HG03064 (cell line): ENCODE measurements around the gene PKIG.
"Not testable (repeated sequence)": the region's sequence is repeated elsewhere in the genome, so short reads cannot be mapped to it uniquely, and the experiment has no call there.

ENCODE experiments used
- ATAC-seq: cut with Tn5 transposase; IDR thresholded peaks from one replicate; pipeline ENCODE4 v1.9.1; 2021; ENCODE audit warnings: low read depth; ENCODE audit not compliant: unreplicated experiment

Gene PKIG

DNA sequence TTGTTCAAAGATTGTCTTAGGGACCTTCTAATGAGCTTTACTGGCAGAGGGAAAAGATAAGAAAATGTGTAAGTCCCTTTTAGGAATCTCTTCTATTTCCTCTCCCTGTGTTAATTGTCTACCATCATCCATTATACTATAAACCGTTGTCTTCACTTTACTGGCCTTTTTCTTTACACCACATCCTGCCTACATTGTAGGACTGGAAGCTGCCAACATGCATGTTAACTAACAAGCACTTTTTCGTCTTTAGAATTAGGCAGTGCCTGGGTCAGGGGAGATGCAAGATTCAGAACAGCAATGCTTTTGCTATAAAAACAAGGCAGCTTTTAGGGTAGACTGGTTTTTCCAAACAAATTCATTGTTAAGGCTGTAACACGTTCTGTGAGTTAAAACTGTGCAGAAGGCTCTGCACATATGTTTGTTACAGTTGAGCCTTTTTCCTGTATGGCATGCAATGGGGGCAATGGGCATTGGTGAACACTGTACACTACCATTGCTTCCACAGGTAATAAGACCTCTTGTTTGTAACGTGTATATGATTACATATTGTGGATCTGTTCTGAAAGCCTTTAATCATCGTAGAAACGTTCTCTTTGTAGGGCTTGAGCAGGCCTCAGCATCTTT, 10.9 kb upstream of the PKIG start:
- no peak for ATAC-seq

DNA sequence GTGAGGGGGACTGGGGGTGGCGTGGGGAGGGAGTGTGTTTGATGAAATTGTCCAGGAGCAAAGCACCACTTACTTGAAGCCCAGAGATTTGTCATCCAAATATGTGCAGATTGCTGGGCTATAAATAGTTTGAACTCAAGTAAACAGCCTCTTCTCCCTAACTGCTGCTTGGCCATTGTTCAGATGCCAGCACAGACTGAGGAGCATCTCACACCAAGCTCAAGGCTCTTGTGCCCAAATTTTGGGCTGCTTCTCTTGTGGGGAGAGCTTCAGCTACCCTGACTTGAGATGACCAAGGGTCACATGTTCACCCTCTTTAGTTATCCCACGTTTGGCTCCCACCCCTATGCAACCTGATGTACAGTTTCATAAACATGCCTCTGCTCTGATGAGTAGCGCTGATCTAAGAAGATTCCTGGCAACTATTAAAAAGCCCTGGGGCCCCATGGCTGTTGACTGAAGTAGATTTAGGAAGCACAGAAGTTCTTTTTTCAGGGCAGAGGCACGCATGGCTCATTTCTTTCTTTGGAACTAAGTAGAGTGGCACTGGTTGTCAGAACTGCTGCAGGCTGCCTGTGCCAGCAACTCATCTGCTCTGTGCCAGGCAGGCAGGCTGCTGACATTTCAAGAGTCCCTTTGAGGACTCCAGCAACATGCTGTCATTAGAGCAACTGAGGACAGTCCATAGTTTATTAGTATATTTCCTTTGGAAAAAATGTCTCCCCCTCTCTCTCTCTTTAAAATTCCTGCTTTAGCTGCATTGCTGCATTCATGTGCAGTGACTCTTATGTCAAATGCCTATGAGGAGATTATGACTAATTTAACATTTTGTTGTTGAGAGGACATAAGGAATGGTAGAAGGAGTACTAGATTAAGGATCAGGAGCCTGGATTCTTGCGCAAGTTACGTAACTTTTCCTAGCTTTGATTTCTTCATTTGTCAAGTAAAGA, 9.6 kb upstream of the PKIG start:
- ATAC-seq = no peak

DNA sequence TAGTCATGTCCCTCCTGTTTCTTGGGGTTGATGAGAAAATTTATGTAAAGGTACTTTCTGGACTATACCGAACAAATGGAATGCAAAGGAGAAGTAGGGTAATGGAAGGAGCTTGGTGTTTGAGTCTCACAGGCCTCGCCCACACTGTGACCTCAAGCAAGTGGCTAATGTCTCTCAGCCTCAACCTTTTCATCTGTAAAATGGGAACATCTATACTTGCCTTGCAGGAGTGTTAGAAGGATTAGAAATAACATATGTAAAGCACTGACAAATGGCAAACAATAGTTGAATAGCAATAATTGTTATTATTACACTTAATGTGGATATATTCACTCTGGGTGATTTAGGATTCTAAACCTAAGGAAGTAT, 8.9 kb upstream of the PKIG start:
- no peak for ATAC-seq

DNA sequence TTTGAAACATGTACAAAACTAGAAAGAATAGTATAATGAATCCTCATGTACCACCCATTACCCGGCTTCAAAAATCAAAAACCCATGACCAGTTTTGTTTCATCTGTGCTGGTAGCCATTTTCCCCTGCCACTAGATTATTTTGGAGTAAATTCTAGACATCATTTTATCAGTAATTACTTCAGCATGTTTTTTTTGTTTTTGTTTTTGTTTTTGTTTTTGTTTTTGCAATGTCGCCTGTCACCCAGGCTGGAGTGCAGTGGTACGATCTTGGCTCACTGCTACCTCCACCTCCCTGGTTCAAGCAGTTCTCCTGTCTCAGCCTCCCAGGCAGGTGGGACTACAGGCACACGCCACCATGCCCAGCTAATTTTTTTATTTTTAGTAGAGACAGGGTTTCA, 8.0 kb upstream of the PKIG start:
- ATAC-seq = no peak

DNA sequence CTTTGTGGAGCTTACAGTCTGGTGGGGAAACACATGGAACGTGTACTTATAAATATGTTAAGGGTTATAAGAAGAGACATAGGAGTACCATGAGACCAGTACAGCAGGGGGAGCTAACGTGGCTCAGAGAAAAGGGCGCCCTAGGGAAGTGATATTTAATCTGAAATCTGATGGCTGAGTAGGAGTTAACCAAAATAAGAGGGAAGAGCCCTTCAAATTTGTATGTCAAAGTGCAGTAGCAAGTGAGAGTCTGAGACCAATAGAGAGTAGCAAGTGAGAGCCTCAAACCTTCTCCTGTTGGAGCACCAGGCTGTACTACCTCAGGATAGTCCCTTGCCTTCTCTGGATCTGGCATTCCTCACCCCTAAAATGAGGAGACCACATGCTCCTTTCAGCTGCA, 6.1 kb upstream of the PKIG start:
- ATAC-seq = no peak

DNA sequence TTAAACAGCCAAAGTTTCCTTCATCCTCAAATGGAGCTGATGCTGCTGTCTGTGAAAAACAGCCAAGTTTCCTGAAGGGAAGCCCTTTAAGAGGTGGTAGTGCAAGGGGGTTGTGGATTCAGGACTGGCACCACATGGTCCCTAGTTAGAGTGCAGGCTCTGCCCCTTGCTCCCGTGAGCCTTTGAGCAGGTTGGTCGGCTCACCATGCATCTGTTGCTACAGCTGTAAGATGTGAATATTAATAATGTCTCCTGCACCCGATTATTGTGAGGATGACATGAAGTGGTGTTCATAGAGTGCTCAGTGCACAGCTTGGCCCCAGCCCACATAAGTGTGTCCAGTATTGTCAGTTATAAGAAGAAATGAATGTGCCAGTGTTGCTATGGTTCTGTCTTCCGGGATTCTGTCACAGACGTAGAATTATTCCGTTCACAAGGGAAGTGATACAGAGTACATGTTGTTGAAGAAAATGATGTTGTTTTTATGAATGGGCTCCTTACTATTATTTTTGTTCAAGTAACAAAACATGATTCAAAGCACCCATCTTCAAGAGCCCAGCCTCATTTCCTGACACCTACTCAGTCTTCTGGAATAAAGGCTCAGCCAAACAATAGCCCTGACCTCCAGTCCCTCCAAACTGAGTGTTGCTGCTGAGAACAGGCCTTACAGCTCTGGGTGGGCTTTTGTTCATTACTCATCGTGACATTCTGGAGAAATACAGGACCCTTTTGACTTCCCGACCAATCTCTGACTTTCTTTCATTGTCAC, 2.9 kb upstream of the PKIG start:
- no peak for ATAC-seq

DNA sequence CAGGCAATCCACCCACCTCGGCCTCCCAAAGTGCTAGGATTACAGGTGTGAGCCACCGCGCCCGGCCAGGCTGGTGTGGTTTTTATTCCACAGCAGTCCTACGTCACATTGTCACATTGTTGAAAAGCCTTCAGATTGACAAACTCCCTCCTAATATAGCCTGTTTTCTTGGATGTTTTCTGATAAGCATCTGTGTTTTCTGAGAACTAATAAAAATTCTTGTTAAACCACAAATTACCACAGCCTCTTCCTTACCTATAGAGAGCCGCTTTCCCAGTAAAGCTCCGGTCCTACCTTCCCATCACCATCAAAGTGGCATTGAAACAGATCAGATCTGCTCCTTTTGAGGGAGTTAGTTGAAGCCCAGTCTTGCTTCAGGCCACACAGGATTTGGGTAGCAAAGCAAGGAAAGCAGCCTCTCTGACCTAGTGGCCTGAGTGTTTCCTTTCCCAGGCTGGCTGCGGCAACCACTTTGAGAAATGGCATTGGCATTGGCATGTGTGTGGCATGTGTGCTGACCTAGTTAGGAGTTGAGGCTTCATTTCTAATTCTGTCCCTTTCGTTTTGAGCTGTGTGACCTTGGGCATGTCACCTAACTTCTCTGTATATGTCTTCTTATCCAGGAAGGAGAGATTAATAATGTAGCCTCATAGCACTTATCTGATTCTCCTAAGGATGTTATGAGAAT, 1.7 kb upstream of the PKIG start:
- ATAC-seq = no peak

DNA sequence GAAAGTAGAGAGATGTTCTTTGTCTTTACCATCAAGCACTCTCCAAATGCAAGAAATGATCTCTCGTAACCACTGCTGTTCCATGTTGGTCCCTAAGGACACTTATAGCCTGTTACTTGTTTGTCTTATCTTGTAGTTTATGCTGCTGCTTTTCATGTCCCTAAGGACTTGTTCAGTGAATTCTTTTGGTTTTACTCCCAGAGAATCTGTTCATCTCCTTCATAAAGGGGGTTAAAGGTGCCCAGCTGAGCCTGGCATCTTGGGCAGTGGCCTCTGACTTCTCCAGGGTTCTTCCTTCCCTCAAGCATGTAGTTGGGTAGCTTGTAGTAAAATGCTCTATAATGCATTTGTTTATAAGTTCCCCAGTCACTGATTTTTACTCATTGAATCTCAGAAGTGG, 864 bp upstream of the PKIG start:
- no peak for ATAC-seq

DNA sequence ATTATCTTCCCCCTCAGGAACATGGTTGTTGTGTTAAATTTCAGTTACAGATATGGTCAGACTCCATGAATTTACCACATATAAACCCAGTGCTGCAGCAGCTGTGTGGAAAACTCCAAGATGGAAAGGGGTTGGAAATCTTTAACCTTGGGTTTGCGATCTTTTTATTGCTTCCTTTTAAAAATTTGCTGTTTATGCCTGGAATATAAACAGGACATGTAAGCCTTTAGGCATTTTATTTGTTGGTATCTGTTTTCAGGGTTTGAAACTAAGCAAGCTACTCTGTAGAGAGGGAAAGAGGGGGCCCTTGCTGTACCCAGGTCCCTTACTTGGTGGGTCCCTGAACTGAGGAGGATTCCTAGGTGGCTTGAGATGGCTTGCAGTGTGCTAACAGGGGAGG, 778 bp downstream of the PKIG start:
- no peak for ATAC-seq

DNA sequence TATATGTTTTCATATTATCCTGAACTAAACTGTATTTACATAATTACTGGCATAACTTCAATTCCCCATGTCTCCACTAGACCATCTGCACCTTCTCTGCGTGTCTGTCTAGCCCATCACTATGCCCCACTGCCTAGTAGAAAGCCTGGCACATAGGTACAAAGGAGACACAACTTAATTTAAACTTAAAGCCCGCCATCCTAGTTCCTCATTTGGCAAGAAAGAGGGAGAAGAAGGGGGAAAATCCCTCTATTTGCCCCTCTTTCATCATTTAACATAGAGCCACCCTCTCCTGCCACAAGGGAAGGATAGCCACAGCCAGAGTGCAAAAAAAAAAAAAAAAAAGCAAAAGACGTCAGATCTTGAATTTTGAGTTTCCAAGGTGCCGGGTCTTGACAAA, 1.8 kb downstream of the PKIG start:
- ATAC-seq = no peak

DNA sequence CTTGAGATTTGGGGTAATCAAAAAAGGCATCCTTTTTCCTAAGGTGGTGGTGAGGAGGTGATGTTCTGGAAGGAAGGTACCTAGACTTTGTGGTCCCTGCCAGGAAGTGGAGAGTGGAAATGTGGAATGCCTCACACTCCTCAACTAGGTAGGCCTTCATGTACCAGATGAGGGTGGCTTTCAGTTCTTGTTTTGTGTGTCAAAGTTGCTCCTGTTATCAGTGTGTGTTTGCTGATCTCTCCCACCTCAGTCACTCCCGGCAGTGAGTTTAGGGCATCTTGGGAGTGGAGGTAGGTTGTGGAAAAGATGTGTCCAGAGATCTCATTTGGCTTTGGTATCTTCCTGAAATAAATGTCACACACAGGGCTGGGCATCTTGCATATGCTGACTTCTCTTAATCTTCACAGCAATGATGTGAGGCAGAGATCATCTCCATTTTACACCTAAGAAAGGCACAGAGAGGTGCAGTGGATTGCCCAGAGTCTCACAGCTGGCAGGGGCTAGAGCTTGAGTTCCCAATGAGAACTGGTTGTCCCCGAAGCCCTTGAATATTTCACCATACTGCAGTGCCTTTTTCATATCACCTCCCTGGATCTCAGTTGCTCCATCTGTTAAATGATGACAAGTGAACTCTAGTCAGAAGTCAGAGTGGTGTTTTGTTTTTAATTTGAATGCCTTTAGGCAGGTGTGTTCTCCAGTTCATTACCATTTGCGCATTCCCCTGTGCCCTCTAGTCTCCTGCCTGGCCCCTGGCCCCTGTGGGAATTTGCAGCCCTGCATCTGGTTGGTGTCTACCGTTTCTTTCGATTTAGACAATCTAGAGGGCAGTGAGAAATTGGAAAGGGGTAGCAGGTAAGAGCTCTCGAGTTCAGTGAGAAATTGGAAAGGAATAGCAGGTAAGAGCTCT, 2.9 kb downstream of the PKIG start:
- peak; percentile 7 for ATAC-seq

DNA sequence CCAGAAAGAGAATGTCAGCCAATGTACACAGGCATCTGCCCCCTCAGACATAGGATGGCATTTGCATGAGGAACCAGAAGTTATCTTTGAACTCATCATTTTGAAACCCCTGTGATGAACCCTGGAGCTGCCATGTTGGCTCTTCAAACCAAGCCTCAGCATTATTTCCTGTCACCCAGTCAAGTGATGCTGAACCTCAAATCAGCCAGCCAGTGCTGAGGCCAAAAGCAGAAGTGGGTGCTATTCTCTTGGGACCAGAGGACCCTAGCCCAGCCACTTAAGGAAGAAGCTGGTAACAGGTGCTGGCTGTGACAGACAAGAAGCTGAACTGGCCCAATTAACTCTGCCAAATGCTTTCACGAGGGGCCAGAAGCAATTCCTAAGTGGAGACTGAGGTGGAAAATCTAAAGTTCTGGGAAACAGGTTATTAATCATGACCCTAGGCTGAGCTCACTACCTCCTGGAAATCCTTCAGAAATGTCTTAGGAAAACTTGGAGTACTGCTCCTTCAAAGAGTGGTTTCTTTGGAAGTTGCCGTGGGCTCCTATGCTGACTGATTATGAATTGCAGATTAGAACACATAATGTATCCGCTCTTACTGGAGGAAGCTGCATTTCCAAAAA, 4.0 kb downstream of the PKIG start:
- peak; percentile 59 for ATAC-seq

DNA sequence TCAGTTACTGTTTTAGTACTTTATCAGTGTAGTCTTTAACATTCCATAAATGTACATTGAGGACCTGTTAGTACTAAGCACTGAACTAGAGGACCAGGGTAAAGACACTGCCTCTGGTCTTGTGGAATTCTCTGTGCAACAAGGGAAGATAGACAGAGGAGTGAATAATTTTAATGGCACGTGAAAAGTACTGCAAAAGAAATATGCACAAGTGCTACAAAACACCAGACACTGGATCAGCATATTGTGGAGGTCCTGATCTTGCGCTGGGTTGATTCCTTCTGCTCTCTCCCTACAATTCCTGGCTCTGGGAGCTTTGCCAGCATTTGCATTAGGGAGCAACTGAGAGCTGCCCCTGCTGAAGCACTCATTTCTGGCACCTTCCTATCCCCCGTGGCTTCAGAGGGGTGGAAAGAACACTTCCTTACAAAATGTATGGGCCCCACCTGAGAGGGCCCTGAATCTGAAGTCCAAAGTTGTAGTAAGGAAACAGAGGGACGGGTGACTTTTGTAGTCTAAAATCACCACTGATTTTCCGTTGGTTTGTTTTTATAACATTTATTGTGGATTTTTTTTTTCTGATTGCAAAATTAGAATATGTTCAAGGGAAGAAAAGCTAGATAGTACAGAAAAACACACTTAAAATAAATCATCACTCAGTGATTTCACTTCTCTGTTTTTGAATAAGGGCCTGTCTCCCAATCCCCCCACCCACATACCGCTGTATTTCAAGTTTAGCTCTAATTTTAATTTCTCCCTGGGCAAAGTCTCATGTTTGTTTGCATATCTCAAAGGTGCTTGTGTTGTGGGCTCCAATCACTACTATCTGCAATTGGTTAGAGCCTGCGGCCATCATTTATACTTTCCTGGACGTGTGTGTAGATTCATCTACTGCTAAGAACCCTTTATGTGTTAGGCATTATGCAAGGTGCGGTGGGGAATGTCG, 4.9 kb downstream of the PKIG start:
- no peak for ATAC-seq

DNA sequence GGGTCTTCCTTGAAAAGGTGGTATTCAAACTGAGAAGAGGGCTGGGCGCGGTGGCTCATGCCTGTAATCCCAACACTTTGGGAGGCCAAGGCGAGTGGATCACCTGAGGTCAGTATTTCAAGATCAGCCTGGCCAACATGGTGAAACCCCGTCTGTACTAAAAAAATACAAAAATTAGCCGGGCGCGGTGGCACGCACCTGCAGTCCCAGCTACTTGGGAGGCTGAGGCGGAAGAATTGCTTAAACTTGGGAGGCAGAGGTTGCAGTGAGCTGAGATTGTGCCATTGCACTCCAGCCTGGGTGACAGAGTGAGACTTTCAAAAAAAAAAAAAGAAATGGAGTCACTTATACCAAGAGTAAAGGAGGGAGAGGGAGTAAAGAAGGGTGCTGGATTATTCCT, 5.9 kb downstream of the PKIG start:
- ATAC-seq = not testable (repeated sequence)

DNA sequence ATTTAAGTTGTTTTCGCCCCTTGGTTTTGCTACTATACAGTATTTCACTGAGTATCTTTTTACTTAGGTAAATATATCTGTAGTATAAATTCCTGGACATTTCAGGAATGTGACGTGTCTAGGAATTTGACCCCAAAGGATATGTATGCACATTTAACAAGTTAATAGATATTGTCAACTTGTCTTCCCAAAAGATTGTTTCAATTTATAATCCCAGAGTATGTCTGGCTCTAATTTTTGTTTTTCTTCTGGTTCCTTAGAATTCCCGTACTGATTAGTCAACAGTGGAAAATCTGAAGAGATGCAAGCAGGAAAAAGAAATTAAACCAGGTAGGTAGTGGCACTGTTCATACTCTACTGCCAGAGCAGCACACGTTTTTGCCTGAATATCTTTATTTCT, 7.2 kb downstream of the PKIG start:
- no peak for ATAC-seq

DNA sequence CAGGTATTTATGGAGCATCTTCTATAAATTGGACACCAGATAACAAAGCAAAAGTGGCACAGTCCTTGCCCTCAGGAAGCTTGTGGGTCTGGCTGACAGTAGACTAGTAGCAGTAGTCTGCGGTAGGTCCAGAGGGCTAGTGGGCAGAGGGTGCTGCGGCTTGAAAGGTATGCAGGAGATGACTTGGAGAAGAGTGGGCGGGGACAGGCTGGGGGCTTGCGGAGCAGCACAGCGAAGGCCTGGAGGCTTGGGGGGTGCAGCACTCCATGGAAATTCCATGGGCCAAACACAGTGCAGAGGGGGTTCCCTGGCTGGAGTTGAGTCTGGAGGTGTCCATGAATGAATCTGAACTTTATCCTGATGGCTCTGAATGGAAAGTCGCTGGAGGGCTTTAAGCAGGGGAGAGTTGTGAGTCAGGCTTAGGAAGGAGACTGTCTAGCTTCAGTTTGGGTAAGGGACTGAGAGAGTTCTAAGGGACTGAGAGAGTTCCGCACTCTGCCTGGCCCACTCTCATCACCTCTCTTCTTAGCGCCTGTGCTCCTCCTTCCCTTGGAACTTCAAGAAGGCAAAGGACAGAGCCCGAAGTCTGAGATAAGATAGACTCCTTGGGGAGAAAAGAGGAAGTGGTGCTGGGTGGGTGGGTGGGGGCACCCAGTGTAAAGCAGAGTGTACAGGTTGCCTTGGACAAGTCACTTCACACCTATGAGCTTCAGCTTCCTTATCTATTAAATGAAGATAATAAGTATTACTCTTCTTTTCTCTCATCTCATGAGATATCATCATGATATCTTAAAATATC, 8.8 kb downstream of the PKIG start:
- ATAC-seq = no peak

DNA sequence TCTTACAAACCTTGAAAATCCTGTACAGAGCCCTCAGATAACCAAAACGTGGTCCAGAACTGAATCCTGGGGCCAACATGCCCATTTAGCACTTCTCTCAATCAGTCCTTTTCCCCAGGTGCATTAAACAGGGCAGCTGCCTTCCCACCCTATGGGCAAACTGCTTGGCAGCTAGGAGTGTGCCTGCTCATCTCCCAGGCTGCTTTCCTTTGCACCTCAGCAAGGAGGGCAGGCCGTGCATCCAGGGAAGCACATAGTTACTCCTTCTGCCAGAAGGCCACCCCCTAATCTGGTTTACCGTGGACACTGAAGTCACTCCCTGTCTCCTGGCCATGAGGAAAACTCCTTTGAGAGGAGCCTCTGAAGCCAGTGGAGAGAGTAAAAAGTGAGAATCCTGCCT, 10.0 kb downstream of the PKIG start:
- no peak for ATAC-seq

DNA sequence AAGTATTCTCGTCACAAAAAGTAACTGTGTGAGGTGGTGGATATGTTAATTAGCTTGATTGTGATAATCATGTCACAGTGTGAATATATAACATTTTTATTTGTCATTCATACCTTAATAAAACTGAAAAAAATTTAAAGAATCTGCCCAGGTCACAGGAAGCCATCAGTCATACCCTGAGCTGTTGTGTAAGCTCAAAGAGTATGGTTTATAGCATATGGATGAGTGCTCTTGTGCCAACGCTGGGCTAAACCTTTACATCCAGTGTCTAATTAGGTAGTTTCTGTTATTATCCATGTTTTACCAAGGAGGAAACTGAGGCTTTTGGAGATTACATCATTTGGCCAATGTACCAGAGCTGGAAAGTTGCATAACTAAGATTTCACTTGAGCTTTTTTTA, 11.4 kb downstream of the PKIG start:
- no peak for ATAC-seq
